Measurements from ENCODE around the gene SLFNL1.

- TF ChIP-seq POLR2AphosphoS5 (IDR thresholded peaks at IDR 0.05) (no peak), CTCF (IDR thresholded peaks at IDR 0.05) (no peak)
These were observed 47.6 kb downstream of the SLFNL1 start for GRCh38 chr1:40973912-40974311.

Data from suprapubic skin (tissue), 3 donors.